Gastrocnemius medialis (tissue), 4 donors: ENCODE data around the gene MRTFA.

Experiments
- CTCF ChIP-seq, 5 experiments: fragments of 450-650 bp in 3 of 5; fragments of 200-600 bp in 2 of 5; sonication (generic) in 2 of 5; IDR thresholded peaks in 4 of 5; conservative IDR thresholded peaks in 1 of 5; 1 replicate in 4 of 5; 2 replicates in 1 of 5; pipeline ENCODE4 v1.5.1; 2016 to 2019; ENCODE audit warnings: antibody characterized with exemption in 5 of 5, mild to moderate bottlenecking in 3 of 5, moderate library complexity in 3 of 5
- POLR2A ChIP-seq, 2 donors: fragments of 450-650 bp; IDR thresholded peaks; one replicate each; pipeline ENCODE4 v1.6.1; 2017; ENCODE audit warnings: antibody characterized with exemption in 2 of 2, mild to moderate bottlenecking in 2 of 2, moderate library complexity in 2 of 2

- TF ChIP-seq CTCF (IDR thresholded peaks at IDR 0.05 in 4 of 5, conservative IDR thresholded peaks at IDR 0.05 in 1 of 5) = no peak
- TF ChIP-seq POLR2A (IDR thresholded peaks at IDR 0.05) = no peak
Observed at GRCh38 chr22:40451210-40451609, 185.3 kb downstream of the MRTFA start.
